GM18502 (cell line): ENCODE data around the gene LOXL1.

Experiments used
- ATAC-seq: cut with Tn5 transposase; IDR thresholded peaks from one replicate; pipeline ENCODE4 v1.9.1; 2021; ENCODE audit warnings: mild to moderate bottlenecking; ENCODE audit not compliant: unreplicated experiment, poor library complexity

Gene LOXL1

GRCh38 chr15:73989001-73989798 lies 62.9 kb downstream of the LOXL1 start:
- ATAC-seq = no peak

DNA sequence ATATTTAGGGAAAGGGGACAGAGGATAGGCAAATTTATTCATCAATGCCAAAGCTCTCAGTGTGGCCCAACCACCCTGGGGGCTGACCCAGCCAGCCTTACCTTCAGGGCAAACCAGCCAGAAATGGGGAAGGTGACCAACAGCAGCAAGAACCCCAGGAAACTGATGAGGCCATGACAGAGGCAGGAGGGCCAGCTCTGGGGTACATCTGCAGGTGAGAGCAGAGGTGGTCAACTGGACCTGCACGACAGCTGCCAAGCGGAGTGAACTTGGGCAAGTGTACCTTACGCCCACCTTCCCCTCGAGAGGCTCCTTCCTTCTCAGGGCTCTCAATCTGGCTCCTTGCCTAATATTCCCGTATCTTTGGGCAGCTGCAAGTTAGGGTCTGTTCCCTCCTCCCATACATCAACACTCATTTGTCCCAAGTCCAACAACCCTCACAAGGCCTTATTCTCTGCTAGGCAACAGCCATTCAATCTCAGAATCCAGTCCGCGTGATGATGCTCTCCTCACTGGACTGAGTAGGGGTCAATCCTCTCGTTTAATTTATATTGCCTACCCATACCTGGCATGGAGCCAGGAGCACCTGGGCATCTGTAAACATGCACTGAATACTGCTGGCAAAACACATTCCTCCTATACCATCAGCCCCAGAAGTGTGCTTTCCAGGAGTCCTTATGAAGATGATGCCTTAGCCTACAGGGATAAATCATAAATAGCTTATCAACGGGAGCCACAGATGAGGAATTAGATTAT lies 64.2 kb downstream of the LOXL1 start:
- no peak for ATAC-seq

GRCh38 chr15:73991260-73991659 lies 65.0 kb downstream of the LOXL1 start:
- no peak for ATAC-seq

GRCh38 chr15:73991726-73992593 lies 65.7 kb downstream of the LOXL1 start, which contains the start of gene STOML1:
STOML1 (minus strand) TSS chr15:73992295; CDS start chr15:73992223, 72 bp downstream.
- peak; percentile 72 for ATAC-seq

DNA sequence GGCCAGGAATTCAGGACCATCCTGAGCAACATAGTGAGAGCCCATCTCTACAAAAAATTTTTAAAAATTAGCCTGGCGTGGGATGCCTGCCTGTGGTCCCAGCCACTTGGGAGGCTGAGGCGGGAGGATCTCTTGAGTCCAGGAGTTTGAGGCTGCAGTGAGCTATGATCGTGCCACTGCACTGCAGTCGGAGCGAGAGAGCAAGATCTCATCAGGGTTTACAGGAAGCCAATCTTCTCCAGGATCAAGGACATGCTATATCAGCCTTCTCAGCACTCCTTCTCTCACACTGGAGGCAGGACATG lies 66.3 kb downstream of the LOXL1 start:
- ATAC-seq = no peak

- ATAC-seq = no peak
Observed at GRCh38 chr15:73993211-73993994, 67.1 kb downstream of the LOXL1 start.

- peak; percentile 74 for ATAC-seq
Observed at GRCh38 chr15:73994413-73994883, 68.2 kb downstream of the LOXL1 start, which contains the start of gene PML. PML (plus strand) TSS chr15:73994716; CDS start chr15:73994813, 97 bp downstream.

DNA sequence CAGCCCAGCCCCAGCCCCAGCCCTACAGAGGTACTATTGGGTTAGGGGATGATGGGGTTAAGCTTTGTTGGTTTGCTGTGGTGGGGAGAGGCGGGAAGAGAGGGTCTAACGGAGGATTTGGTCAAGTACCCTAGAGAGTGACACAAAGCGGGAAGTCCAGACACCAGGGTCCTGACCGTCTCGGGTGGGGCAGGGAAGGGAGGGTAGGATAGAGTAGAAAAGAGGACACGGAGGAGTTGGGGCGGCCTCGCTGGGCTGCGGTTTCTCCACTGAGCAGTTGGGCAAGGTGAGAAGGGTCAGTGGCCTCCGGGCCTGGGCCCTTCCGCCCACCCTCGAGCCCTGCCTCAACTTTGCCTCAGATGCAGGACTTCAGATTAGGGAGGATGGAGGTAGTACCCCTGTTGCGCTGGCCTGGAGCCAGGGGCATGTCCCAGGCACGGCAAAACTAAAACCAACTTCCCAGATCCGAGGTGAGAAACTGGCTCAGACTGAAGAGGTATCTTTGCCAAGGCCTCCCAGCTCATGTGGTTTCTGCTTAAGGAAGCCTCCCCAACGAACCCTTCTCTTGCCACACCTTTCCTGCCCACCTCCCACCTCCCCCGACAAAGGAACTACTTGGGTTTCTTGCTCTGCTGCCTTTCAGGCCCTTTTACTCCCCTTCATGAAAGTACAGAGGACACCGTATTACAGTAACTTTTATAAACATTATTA lies 68.8 kb downstream of the LOXL1 start:
- ATAC-seq = no peak

- no peak for ATAC-seq
Observed at GRCh38 chr15:73996267-73996666, 70.0 kb downstream of the LOXL1 start.

- ATAC-seq = no peak
Observed at GRCh38 chr15:73996939-73997338, 70.7 kb downstream of the LOXL1 start.

DNA sequence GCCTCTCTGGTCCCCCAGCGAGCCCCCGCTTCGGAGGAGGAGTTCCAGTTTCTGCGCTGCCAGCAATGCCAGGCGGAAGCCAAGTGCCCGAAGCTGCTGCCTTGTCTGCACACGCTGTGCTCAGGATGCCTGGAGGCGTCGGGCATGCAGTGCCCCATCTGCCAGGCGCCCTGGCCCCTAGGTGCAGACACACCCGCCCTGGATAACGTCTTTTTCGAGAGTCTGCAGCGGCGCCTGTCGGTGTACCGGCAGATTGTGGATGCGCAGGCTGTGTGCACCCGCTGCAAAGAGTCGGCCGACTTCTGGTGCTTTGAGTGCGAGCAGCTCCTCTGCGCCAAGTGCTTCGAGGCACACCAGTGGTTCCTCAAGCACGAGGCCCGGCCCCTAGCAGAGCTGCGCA lies 71.7 kb downstream of the LOXL1 start:
- no peak for ATAC-seq
